K562 (cell line): ENCODE results near the gene INMT. TPM values are rescaled to one million over a fixed set of nuclear protein-coding genes. Genes with fewer than 3 reads are reported as not detected.

Experiments used
- ATAC-seq: fragments of 200-7000 bp; cut with Tn5 transposase; 3 replicates; pipeline ENCODE4 v1.9.1; 2020; ENCODE audit warnings: moderate library complexity
- BruUV-seq: library from RNA; stranded (reverse); fragments of 400-500 nt; replicated peaks from 2 replicates; lab custom pipeline; 2021; lab: Mats Ljungman, UMichigan
- CTCF ChIA-PET: fragments of 300-600 bp; formaldehyde crosslinking; extraction: SDS; loops from one replicate; lab custom pipeline; 2021; ENCODE audit warnings: low intra/inter-chr PET ratio; lab: Yijun Ruan, JAX
- POLR2A ChIA-PET: fragments of 300-600, 350-650 bp; sonication (Branson Sonifier 250); formaldehyde crosslinking; extraction: SDS; loops from one replicate; lab custom pipeline; 2021; ENCODE audit warnings: antibody characterized with exemption, inconsistent platforms; lab: Yijun Ruan, JAX
- DNase-seq, 4 experiments: peaks; one replicate each; pipeline versions ENCODE4 v3.0.0 to v3.0.0-alpha.2; 2011 to 2018; ENCODE audit warnings: low spot score in 3 of 4, mixed read lengths in 3 of 4; ENCODE audit errors: extremely low read depth in 1 of 4
- FAIRE-seq: peaks from 2 replicates; lab custom pipeline; 2011; peaks lifted over from hg19 to GRCh38; lab: Jason Lieb, UNC
- H2AFZ ChIP-seq: 2 replicates; pipeline ENCODE4 v1.6.0; 2011; ENCODE audit warnings: low read depth, low read length, control low read depth, inconsistent platforms
- H3K27ac ChIP-seq: fragments of 200-600 bp; 3 replicates; pipeline ENCODE4 v1.8.0; 2011; ENCODE audit warnings: low read depth, mild to moderate bottlenecking, control low read depth, inconsistent platforms, low read length, moderate library complexity, mixed read lengths; ENCODE audit errors: extremely low read depth
- H3K27me3 ChIP-seq, 2 experiments: fragments of 300-600 bp in 1 of 2; 2 replicates in 1 of 2; 3 replicates in 1 of 2; pipeline versions ENCODE4 v1.6.0 to v1.8.0; 2011; ENCODE audit warnings: inconsistent platforms in 2 of 2, low read length in 2 of 2, mild to moderate bottlenecking in 1 of 2, mixed read lengths in 1 of 2, moderate library complexity in 1 of 2; ENCODE audit not compliant: control insufficient read depth in 2 of 2, insufficient read depth in 2 of 2
- H3K36me3 ChIP-seq: fragments of 300-600 bp; 3 replicates; pipeline ENCODE4 v1.8.0; 2011; ENCODE audit warnings: mild to moderate bottlenecking, low read length, inconsistent platforms; ENCODE audit not compliant: control insufficient read depth, insufficient read depth
- H3K4me1 ChIP-seq, 2 experiments: fragments of 200-600 bp in 1 of 2; replicated peaks in 1 of 2; 2 replicates in 1 of 2; 3 replicates in 1 of 2; pipeline versions ENCODE4 v1.5.1 to v1.8.0; 2011; ENCODE audit warnings: inconsistent platforms in 2 of 2, low read length in 2 of 2, mild to moderate bottlenecking in 1 of 2, mixed read lengths in 1 of 2, moderate library complexity in 1 of 2; ENCODE audit not compliant: control insufficient read depth in 2 of 2, insufficient read depth in 2 of 2
- H3K4me2 ChIP-seq: 2 replicates; pipeline ENCODE4 v1.6.1; 2011; ENCODE audit warnings: low read length, control low read depth, inconsistent platforms, mixed read lengths; ENCODE audit not compliant: insufficient read depth
- H3K4me3 ChIP-seq: fragments of 200-600 bp; sonication (generic), shearing (Covaris generic); 2 replicates; pipeline ENCODE4 v1.5.1; 2016; ENCODE audit warnings: control low read depth, inconsistent platforms
- H3K79me2 ChIP-seq: fragments of 200-600 bp; 3 replicates; pipeline ENCODE4 v1.8.0; 2011; ENCODE audit warnings: low read length, inconsistent platforms; ENCODE audit not compliant: control insufficient read depth, insufficient read depth
- H3K9ac ChIP-seq, 2 experiments: 2 replicates each; pipeline versions ENCODE4 v1.6.0 to v1.6.1; 2011; ENCODE audit warnings: low read depth in 2 of 2, low read length in 2 of 2, control low read depth in 1 of 2, inconsistent platforms in 1 of 2, mild to moderate bottlenecking in 1 of 2, mixed read lengths in 1 of 2; ENCODE audit not compliant: insufficient read depth in 1 of 2
- H3K9me1 ChIP-seq: one replicate; pipeline ENCODE4 v1.6.0; 2011; ENCODE audit warnings: inconsistent platforms, mild to moderate bottlenecking, low read length, moderate library complexity; ENCODE audit not compliant: control insufficient read depth, insufficient read depth
- H3K9me3 ChIP-seq: replicated peaks from 2 replicates; pipeline ENCODE4 v1.5.1; 2011; ENCODE audit warnings: low read depth, low read length, inconsistent platforms; ENCODE audit not compliant: control insufficient read depth, insufficient read depth
- H4K20me1 ChIP-seq: replicated peaks from 2 replicates; pipeline ENCODE4 v1.6.1; 2011; ENCODE audit warnings: low read length, inconsistent platforms, mixed read lengths; ENCODE audit not compliant: control insufficient read depth, insufficient read depth
- BACH1 ChIP-seq: fragments of 200-800 bp; sonication (Bioruptor generic); IDR thresholded peaks from 2 replicates; pipeline ENCODE4 v1.6.1; 2016; ENCODE audit warnings: missing genetic modification characterization, missing compliant biosample characterization
- BCLAF1 ChIP-seq, 2 experiments: fragments of 450-650 bp in 1 of 2; IDR thresholded peaks; 2 replicates each; pipeline ENCODE4 v1.6.1; 2011 to 2017; ENCODE audit warnings: low read depth in 2 of 2, antibody characterized with exemption in 1 of 2, borderline replicate concordance in 1 of 2, low read length in 1 of 2, mild to moderate bottlenecking in 1 of 2, mixed read lengths in 1 of 2; ENCODE audit not compliant: control insufficient read depth in 1 of 2
- CREBBP ChIP-seq: IDR thresholded peaks from one replicate; pipeline ENCODE4 v1.6.1; 2012; ENCODE audit warnings: low read depth, mild to moderate bottlenecking, control low read depth, inconsistent platforms, low read length
- DDX20 ChIP-seq: fragments of 450-650 bp; IDR thresholded peaks from 2 replicates; pipeline ENCODE4 v1.6.1; 2016; ENCODE audit warnings: missing genetic modification characterization, low read depth, mild to moderate bottlenecking, missing compliant biosample characterization, moderate library complexity
- DIDO1 ChIP-seq: fragments of 450-650 bp; IDR thresholded peaks from 2 replicates; pipeline ENCODE4 v1.6.1; 2016; ENCODE audit warnings: low read depth, missing biosample characterization, missing genetic modification characterization
- ETV1 ChIP-seq: fragments of 450-650 bp; conservative IDR thresholded peaks from 2 replicates; pipeline ENCODE4 v1.6.1; 2016; ENCODE audit warnings: missing genetic modification characterization, control low read depth, low read depth, missing compliant biosample characterization
- MAFG ChIP-seq: fragments of 450-650 bp; conservative IDR thresholded peaks from 2 replicates; pipeline ENCODE4 v1.6.1; 2016; ENCODE audit warnings: missing genetic modification characterization, missing compliant biosample characterization
- NR2C2 ChIP-seq, 2 experiments: fragments of 200-800 bp in 1 of 2; sonication (Bioruptor generic) in 1 of 2; sonication (generic) in 1 of 2; formaldehyde crosslinking in 1 of 2; IDR thresholded peaks; 2 replicates each; pipeline versions ENCODE4 v1.6.1 to v1.8.0; 2016 to 2022; ENCODE audit warnings: mild to moderate bottlenecking in 1 of 2, missing compliant biosample characterization in 1 of 2, missing genetic modification characterization in 1 of 2, missing genetic modification reagents in 1 of 2
- PTBP1 ChIP-seq: fragments of 200-400 bp; formaldehyde crosslinking; IDR thresholded peaks from 2 replicates; pipeline ENCODE4 v1.6.1; 2017; ENCODE audit warnings: low read depth, low read length
- PTRF ChIP-seq: fragments of 450-650 bp; IDR thresholded peaks from 2 replicates; pipeline ENCODE4 v1.6.1; 2016; ENCODE audit warnings: mild to moderate bottlenecking, missing genetic modification characterization, missing compliant biosample characterization
- ZBTB33 ChIP-seq: sonication (generic); formaldehyde crosslinking; IDR thresholded peaks from 2 replicates; pipeline ENCODE4 v1.8.1; 2023; ENCODE audit warnings: mild to moderate bottlenecking, missing genetic modification reagents
- ZC3H8 ChIP-seq: fragments of 450-650 bp; IDR thresholded peaks from 2 replicates; pipeline ENCODE4 v1.6.1; 2017
- WGBS: fragments of 100-300 bp; shearing (Covaris generic); methylation state at CpG from one replicate; pipeline ENCODE4 v1.1.6; 2016; ENCODE audit warnings: low coverage, mixed read lengths; ENCODE audit not compliant: insufficient coverage; ENCODE audit errors: missing lambda C conversion rate; 5-methylcytosine and 5-hydroxymethylcytosine counted together
- in situ Hi-C: fragments of 300-500 bp; cut with MboI; formaldehyde crosslinking; loops from 4 replicates; pipeline ENCODE4 v1.15.0; 2018; ENCODE audit warnings: inconsistent platforms, mixed read lengths
- intact Hi-C: fragments of 100-400 bp; cut with micrococcal nuclease; formaldehyde crosslinking; loops from 2 replicates; pipeline ENCODE4 v1.14.2; 2022
- polyA plus RNA-seq, 8 experiments: library from polyadenylated mRNA; depleted of rRNA in 4 of 8; stranded (reverse) in 5 of 8; unstranded in 3 of 8; fragments of >200 nt; fragmentation: Nextera tagmentation in 2 of 8; fragmentation: Illumina TruSeq in 1 of 8; extraction: Ambion mirVana in 2 of 8; extraction: Trizol in 1 of 8; gene quantifications; 2 replicates each; pipeline versions ENCODE4 v1.2.1 to v1.2.3, GENCODE V29; 2011 to 2014; ENCODE audit warnings: inconsistent platforms in 1 of 8, missing spikeins in 1 of 8
- total RNA-seq, 7 experiments: library from RNA; depleted of rRNA in 6 of 7; stranded (reverse); fragments of >200 nt in 6 of 7; fragmentation: Illumina TruSeq in 2 of 7; extraction: Trizol in 2 of 7; gene quantifications; 2 replicates each; pipeline versions ENCODE4 v1.2.1 to v1.2.3, GENCODE V29; 2011 to 2021; ENCODE audit warnings: low replicate concordance in 1 of 7
- TF ChIP-seq, protein P1 (sequence below): sonication (generic); formaldehyde crosslinking; IDR thresholded peaks from 2 replicates; pipeline ENCODE4 v1.8.1; 2023; ENCODE audit warnings: mild to moderate bottlenecking, missing genetic modification reagents
- TF ChIP-seq, protein P2 (sequence below): fragments of 250-450 bp; sonication (Bioruptor Pico); IDR thresholded peaks from 2 replicates; pipeline ENCODE4 v1.8.0; 2021; ENCODE audit warnings: moderate library complexity, mild to moderate bottlenecking, inconsistent platforms

INMT gene
- total and polyA plus RNA-seq, 9 of the 15 experiments (the other 6 are each of a cell fraction or from before 2014, with no cell fraction given) = 0.04 to 0.27 TPM; not detected in 7

GRCh38 chr7:30706908-30707307 is 45.0 kb upstream of the INMT start:
- no peaks in the 10 kb centered on the region for H3K9me1 ChIP-seq
- no peaks in the 10 kb centered on the region for H3K36me3 ChIP-seq
- BruUV-seq = no TSS peak
- 0% methylated on average over 4 of the region's 6 CpGs for WGBS
- DNase-seq = no peak
- in situ Hi-C loops (no loop called here), intact Hi-C loops (no loop called here)
- ChIA-PET CTCF (no interaction called here), POLR2A (interaction anchor here (0.6 to 1.3 kb wide), 2 partner anchors 13 to 21 kb away, joined by 3 read pairs; no protein-coding TSS in a partner anchor)
- peaks cover 2 to 4% of the 10 kb centered on the region in 2 experiments; a peak in 3 of 5 replicates for H3K4me1 ChIP-seq
- no peaks in the 10 kb centered on the region for H3K9me3 ChIP-seq
- peaks cover 15 to 57% of the 10 kb centered on the region in 2 experiments; a peak in 4 of 5 replicates for H3K27me3 ChIP-seq
- no peak for FAIRE-seq
- H3K27ac ChIP-seq = no peak overlapping the region
- H3K4me2 ChIP-seq = no peak overlapping the region
- H3K4me3 ChIP-seq = no peak overlapping the region
- no peak overlapping the region for H2AFZ ChIP-seq
- no peak overlapping the region for H3K9ac ChIP-seq
- ATAC-seq = no peak
- no peaks in the 10 kb centered on the region for H3K79me2 ChIP-seq
- H4K20me1 ChIP-seq = 0 out of 2 replicates have a peak, but pooled peaks cover 3% of the 10 kb centered on the region
- no peak for TF ChIP-seq NR2C2 (CRISPR knock-in tag; IDR thresholded peaks at IDR 0.05)
- no peak for TF ChIP-seq NR2C2 (tag; IDR thresholded peaks at IDR 0.05)
- TF ChIP-seq, protein P1, sequence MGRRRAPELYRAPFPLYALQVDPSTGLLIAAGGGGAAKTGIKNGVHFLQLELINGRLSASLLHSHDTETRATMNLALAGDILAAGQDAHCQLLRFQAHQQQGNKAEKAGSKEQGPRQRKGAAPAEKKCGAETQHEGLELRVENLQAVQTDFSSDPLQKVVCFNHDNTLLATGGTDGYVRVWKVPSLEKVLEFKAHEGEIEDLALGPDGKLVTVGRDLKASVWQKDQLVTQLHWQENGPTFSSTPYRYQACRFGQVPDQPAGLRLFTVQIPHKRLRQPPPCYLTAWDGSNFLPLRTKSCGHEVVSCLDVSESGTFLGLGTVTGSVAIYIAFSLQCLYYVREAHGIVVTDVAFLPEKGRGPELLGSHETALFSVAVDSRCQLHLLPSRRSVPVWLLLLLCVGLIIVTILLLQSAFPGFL (CRISPR knock-in tag) = no peak
- TF ChIP-seq ZC3H8 = no peak
- no peak for TF ChIP-seq ZBTB33
- TF ChIP-seq, protein P2, sequence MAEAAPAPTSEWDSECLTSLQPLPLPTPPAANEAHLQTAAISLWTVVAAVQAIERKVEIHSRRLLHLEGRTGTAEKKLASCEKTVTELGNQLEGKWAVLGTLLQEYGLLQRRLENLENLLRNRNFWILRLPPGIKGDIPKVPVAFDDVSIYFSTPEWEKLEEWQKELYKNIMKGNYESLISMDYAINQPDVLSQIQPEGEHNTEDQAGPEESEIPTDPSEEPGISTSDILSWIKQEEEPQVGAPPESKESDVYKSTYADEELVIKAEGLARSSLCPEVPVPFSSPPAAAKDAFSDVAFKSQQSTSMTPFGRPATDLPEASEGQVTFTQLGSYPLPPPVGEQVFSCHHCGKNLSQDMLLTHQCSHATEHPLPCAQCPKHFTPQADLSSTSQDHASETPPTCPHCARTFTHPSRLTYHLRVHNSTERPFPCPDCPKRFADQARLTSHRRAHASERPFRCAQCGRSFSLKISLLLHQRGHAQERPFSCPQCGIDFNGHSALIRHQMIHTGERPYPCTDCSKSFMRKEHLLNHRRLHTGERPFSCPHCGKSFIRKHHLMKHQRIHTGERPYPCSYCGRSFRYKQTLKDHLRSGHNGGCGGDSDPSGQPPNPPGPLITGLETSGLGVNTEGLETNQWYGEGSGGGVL (CRISPR knock-in tag) = no peak
- TF ChIP-seq CREBBP = no peak
- no peak for TF ChIP-seq DIDO1 (tag)
- no peak for TF ChIP-seq ETV1
- TF ChIP-seq MAFG (tag) = no peak
- TF ChIP-seq PTRF (tag) = no peak
- TF ChIP-seq PTBP1 = no peak
- TF ChIP-seq BCLAF1 (IDR thresholded peaks at IDR 0.05; ENCODE audit: borderline replicate concordance in 1 of 2, control insufficient read depth in 1 of 2, low read depth in 2 of 2, low read length in 1 of 2) = no peak
- no peak for TF ChIP-seq BACH1 (tag)
- TF ChIP-seq DDX20 (tag) = no peak
